NCI-H345 treated with DMSO at 0.1 percent for 48 hours (cell line): Measurements from ENCODE around the gene ZBTB1.
A peak's percentile ranks its signal among the peaks of the same experiment; 100 is the strongest.

ENCODE experiments used
- DNase-seq: peaks from one replicate; lab custom pipeline; 2025; ENCODE audit not compliant: unreplicated experiment; lab: John Stamatoyannopoulos, UW

The ZBTB1 gene, protein sequence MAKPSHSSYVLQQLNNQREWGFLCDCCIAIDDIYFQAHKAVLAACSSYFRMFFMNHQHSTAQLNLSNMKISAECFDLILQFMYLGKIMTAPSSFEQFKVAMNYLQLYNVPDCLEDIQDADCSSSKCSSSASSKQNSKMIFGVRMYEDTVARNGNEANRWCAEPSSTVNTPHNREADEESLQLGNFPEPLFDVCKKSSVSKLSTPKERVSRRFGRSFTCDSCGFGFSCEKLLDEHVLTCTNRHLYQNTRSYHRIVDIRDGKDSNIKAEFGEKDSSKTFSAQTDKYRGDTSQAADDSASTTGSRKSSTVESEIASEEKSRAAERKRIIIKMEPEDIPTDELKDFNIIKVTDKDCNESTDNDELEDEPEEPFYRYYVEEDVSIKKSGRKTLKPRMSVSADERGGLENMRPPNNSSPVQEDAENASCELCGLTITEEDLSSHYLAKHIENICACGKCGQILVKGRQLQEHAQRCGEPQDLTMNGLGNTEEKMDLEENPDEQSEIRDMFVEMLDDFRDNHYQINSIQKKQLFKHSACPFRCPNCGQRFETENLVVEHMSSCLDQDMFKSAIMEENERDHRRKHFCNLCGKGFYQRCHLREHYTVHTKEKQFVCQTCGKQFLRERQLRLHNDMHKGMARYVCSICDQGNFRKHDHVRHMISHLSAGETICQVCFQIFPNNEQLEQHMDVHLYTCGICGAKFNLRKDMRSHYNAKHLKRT

DNA sequence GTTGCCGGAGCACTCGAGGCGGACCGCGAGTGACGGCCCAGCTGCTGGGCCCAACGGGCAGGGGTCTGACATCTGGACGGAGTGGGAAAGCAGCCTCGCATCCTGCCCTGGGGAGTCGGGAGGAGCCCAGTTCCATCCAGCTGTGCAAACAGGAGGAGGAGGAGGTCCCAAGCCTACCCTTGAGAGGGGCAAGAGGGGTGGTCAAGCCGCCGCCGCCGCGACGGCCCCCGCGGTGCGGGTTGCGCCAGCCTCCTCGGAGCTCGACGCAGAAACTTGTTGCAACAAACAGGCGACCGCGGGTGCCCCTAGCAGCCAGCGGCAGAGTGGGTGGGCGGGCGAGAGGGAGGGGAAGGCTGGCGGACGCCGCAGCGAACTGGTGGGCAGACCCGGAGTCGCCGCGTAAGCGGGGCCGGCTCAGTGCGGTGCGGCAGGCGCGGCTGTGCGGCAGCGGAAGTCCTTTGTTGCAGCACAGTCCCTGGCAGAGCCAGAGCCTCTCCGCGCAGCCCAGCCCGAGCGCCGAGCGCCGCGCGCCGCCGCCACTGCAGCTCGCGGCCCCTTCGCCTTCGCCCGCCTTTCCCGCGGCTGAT, at the start of gene ZBTB1:
Gene ZBTB1, plus strand, starts transcription at position 461 of the 587 bp plus-strand sequence. CDS start 16,735 bp downstream, outside the sequence.
- DNase-seq = peak; percentile 49

DNA sequence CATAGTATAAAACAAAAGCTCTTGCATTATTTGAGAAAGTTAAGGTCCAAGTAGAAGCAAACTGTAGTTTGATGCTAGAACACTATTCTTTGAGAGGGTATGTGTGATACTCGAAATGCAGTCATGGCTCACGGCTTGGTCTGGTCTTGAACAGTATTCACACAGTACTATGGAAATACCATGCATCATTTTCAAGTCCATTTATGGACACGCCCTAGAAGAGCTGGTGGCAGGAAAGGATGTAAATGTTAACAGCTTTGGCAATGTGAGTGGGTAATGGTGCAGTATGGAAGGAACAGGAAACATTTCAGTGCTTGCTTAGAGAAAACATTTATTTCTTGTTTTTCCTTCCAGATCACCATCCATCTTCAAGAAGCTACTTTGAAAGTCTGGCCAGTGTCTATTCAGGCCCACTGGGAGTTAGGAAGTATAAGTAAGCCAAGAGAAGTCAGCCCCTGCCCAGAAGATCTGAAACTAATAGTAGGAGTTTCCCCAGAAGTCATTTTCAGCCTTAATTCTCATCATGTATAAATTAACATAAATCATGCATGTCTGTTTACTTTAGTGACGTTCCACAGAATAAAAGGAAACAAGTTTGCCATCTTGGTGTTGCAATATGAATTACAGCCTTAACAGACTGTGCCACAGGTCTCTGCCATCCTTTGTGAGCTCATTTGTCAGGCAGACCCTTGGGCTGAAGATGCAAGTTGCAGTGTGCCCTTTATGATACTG, 45.0 kb upstream of the ZBTB1 start:
- no peak for DNase-seq

DNA sequence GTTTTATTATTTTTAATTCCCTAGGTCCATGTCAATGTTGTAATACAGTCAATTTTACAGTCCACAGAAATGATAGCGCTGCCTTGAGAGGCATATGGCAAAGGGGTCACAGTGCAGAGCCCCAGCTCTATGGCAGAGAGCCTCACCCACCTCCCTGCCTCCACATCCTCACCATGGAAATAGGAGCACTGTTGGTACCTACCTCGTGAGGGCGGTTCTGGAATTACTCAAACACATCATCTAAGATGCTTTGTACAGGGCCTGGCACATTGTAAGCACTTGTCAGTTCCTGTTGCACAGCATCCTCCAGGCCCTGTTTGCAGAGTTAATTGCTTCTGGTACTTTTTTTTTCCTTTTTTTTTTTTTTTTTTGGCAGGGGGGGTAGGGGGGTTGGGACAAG, 43.3 kb upstream of the ZBTB1 start:
- DNase-seq = no peak

DNA sequence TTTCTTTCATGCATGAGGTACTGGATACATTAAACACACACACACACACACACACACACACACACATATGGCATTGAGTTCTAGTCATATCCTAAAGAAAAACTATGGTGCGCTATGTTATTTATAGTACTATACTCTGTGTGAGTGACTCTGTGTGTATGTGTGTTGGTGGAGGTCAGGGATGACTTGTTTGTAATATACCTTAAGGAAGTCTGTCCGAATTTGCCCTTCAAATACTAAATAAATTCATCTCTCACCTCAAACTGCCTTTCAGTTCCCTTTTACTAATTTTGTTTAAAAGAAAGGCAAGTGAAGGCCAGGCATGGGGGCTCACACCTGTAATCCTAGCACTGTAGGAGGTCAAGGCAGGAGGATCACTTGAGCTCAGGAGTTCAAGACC, 41.4 kb upstream of the ZBTB1 start:
- no peak for DNase-seq

DNA sequence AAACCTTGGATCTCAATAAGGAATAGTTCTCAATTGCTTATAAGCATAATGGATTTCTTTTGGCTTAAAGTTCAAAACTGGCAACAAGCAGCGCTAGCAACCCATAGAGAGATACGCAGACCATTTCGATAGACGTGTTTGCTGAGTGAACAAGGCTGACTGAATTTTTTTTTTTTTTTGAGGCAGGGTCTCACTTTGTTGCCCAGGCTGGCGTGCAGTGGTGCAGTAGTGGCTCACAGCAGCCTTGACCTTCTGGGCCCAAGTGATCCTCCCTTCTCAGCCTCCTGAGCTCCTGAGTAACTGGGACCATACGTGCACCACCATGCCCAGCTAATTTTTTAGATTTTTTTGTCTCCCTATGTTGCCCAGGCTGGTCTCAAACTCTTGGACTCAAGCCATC, 40.7 kb upstream of the ZBTB1 start:
- DNase-seq = no peak

DNA sequence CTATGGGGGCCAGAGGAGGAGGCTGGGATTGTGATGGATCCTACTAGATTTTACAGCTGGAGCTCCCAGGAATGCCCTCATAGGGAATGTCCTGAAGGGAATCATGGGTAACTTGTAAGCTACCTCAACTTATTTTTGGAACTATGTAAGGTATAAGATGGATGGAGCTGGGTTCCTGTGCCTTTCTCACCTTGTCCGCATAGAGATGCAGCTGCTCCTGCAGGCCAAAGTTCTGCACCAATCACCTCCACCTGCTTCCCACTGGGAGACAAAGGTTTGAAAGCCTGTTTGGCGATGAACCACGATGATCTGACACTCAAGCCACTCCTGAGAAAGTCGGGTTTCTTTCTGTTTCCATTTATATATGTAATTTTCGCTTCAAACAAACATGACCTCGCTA, 39.9 kb upstream of the ZBTB1 start:
- DNase-seq = peak; percentile 57

DNA sequence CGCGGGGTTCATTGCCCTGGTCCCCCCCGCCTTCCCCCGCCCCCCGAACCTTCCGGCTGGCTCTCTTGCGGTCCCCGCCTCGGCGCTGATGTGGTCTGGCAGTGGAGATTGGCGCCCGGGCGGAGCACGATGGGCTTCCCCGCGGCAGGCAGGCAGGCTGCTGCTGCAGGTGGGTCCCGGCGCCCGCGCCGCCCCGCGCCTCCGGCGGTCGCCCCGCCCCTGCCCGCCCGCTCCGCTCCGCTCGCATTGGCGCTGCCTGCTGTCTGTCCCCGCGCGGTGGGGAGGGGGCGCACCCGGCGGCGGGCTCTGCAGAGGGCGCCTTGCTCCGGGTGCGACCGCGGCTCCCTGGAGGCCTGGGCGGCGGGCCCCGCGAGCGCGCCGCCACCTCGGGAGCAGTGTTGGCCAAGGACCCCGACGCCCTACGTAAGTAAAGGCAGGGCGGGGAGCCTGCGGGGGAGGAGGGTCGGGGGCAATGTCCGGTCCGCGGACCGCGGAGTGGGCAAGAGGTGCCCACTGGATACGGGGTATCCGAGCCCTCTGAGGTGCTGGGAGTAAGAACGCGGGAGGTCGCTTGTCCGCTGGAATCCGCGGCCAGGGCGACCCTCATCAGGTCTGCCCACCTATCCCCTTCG, 39.3 kb upstream of the ZBTB1 start, which contains the start of gene AKAP5:
Gene AKAP5, plus strand, starts transcription at position 309 of the 632 bp plus-strand sequence. CDS start 2,896 bp downstream, outside the sequence.
- peak; percentile 68 for DNase-seq

DNA sequence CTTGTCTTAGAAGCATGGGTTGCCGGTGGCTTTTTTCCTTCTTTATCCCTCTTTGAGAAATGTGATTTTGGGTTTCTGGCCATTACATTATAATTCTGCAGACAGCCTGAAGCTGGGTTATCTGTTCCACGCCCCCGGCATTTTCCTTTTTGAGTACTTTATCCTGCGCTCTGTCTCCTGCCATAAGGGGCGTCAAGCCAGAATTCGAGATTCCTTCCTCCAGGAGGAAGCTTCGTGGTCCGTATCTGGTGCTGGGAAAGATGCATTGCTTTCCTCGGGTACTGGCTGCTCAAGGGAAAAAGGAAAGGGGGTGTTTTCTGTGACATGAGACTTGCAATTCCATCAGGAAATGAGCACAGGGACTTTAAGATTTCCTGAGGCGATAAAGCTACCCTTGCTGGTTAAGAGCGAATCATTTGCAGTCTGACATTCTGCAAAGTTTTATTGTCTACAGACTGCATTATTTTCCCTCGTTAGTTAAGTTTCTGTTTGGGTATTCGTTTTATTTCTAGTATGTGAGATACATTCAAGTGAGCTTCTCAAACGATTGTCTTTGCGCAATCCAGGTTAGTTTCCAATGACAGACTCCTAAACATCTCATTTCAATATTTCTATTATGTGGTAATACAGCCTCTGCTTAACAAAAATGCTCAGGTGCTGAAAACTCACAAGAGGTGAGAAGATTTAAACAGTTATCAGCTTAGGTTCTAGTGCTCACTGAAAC, 38.6 kb upstream of the ZBTB1 start:
- DNase-seq = peak; percentile 41

DNA sequence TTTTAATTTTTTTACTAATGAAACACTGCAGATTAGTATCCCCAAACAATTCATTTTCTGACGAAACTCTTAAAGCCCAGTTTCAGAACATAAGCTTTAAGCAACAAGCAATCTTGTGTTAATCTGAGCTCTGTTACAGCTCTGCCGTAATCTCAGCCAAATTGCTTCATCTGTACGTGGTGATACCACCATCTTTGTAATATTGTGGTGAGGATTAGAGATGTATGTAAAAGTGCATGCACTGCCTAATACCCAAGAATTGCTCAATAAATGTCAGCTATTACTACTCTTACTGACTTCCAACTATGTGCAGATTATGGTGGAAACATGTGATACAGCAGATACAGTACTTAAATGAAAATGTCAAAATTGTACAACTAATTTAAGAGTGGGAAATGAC, 37.5 kb upstream of the ZBTB1 start:
- DNase-seq = no peak

DNA sequence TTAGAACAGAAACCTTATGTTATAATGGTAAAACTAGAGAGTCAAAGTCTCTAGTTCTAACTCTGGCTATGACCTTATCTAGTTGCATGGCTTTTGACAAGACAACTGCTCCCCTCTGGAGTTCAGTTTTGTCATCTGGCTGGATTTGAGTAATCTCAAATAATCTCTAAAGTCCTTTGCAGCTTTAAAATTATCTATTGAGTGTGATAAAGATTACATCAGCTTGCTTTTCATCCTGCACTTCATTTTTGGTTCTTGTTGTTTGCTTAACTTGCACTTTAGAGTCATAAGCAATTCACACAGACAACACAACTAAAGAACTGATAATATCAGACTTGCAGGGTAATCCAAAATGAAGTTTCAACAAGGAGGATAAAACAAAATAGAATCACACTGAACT, 37.0 kb upstream of the ZBTB1 start:
- no peak for DNase-seq

DNA sequence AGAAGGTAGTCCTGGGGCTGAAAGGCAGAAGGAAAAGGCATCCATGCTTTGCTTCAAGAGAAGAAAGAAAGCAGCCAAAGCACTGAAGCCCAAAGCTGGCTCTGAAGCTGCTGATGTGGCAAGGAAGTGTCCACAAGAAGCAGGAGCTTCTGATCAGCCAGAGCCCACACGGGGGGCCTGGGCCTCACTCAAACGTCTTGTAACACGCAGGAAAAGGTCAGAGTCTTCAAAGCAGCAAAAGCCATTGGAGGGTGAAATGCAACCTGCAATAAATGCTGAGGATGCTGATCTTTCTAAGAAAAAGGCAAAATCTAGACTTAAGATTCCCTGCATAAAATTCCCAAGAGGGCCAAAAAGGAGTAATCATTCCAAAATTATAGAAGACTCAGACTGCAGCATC, 36.1 kb upstream of the ZBTB1 start:
- DNase-seq = no peak

DNA sequence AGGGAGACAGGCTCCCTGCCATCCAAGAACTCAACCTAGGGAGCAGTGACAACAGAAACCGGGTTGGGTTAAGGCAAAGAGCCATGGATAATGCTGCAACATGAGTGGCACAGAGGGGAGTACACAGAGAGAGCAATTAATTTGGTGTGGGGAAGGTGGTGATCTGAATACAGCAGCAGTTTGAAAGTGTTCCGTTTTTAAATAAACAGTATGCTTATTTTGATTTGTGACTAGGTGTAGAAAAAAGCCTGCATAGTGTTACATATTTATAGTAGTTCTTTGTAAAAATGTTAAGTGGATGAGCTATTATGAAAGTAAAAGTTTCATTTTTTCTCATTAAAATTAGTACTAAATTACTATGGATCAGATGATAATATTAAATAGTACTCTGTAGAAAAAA, 30.5 kb upstream of the ZBTB1 start:
- DNase-seq = no peak

DNA sequence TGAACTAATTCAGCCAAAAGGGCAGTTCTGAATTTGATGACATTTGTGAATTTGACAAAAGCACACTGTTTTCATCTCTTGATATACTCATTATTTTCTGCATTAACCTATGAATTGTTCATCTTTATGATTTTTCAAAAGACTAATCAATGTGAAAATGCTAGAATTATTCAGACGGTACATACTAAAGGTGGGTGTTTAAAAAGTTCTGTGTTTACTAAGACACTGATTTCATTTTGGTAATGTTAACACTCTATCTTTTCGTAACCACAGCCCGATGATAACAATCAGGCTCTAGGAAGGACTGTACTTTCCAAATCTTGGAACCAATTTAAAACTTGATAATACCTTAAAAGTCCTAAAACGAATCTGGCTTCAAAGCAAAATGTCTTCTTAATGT, 29.9 kb upstream of the ZBTB1 start:
- no peak for DNase-seq

DNA sequence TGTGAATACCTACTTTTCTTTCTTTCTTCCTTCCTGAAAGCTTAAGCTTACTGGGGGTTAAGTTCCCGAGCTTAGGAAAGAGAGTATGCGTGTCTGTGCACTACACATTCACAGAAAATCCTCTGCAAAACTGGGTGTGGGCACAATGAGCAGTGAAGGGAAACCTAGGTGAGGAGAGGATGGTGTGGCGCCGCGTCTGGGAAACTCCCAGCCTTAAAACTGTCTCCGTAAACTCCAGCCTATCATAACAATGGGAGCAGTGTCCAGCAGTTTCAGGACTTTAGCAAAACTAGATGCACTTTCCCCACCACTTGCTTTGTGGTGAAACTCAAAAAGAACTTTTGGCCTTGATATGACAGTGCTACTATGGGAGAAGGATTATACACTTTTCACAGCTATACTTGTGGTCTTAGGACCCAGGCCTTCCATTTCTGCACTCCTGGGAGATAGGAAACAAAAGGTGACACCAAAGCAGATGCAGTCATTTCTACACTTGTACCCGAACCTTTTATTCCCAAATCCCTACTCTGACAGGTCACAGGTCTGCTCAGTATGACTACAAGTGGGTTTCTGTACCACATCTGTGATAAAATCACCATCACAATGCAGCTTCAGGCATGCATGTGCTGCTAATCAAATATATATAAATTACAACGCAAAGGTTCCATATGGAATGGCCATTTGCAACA, 28.8 kb upstream of the ZBTB1 start:
- no peak for DNase-seq

DNA sequence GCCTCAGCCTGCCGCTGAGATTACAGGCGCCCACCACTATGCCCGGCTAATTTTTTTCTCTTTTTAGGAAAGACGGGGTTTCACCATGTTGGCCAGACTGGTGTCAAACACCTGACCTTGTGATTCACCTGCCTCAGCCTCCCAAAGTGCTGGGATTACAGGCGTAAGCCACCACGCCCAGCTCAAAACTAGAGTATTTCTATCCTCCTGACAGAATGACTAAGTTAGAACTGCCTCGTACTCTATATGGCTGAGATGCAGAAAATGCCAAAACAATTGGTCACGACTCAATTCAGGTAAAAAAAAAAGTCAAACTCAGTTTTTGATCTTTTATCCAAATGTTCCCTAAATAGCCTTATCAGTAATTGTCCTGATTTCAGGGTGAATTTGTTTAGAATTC, 28.1 kb upstream of the ZBTB1 start:
- no peak for DNase-seq

DNA sequence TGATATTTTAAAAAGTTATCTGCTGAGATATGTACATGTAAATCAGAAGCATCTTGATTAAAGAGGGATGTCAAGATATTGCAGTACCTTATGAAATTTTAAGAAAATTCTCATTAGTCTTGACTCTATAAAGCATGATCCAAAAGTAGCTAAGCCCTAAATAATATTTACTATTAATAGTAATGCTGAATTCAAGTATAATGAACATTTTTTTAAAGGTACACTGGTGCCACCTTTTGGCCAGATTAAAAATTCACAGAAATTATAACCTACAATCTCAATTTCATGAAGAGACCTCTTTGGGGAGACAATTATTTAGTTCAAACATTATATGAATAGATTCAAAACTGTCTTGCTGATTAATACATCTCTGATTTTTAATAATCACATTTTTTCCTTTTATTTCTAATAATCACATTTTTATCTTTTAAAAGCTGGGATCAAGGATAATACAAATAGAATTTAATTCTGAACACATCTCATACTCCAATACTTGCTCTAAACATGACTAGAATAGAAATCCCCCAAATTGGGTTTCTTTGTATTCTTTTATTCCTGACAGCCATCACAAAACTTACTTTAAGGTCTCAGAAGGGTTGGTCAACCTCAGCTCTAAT, 25.8 kb upstream of the ZBTB1 start:
- DNase-seq = no peak

DNA sequence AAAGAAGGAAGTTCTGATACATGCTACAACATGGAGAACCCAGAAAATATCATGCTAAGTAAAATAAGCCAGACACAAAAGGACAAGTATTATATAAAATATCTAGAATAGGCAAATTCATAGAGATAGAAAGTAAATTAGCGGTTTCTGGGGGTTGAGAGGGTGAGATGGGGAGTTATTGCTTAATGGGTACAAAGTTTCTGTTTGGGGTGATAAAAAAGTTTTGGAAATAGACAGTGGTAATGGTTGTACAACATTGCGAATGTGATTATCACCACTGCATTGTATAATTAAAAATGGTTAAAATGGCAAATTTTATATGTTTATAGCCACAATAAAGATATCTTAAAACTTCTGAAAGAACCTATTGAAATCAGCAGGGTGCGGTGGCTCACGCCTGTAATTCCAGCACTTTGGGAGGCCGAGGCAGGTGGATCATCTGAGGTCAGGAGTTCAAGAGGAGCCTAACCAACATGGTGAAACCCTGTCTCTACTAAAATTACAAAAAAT, 15.9 kb upstream of the ZBTB1 start:
- DNase-seq = no peak

DNA sequence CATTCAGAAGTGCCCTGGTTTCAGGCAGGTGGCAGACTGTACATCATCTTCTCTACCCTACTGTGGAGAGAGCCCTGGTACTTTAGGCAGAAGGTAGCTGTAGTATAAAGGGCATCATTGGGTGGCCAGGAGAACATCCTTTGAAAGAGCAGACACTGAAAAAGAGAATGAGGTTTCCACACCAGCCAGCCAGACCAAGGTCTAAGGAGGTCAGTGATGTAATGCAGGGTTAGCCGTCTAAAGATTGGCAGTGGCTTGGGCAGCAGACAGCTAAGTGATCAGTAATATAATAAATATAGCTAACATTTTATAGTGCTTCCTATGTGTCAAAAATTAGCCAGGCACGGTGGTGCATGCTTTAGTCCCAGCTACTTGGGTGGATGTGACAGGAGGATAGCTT, 12.9 kb upstream of the ZBTB1 start:
- no peak for DNase-seq

DNA sequence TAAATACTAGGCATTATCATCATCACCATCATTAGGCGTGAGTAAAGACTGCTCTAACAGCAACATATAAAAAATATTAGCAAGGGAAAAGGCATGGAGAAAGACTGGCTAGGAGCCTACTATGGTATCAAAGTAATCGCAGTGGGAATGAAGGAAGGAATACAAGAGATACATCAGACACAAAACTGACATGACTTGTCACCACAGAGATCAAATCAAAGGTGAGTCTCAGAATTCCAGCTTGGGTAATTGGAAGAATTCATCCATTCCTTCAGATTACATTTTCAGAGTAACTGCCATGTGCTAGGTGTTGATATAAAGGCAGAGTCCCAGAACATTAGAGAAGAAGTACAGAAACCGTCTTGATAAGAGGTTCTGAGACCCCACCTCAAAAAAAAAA, 11.1 kb upstream of the ZBTB1 start:
- DNase-seq = no peak
